ENCODE data around the gene GPR160.

GPR160 gene, protein sequence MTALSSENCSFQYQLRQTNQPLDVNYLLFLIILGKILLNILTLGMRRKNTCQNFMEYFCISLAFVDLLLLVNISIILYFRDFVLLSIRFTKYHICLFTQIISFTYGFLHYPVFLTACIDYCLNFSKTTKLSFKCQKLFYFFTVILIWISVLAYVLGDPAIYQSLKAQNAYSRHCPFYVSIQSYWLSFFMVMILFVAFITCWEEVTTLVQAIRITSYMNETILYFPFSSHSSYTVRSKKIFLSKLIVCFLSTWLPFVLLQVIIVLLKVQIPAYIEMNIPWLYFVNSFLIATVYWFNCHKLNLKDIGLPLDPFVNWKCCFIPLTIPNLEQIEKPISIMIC

GRCh38 chr3:170037463-170038433 is at the start of gene GPR160:
TSS of gene GPR160 (plus strand) at chr3:170037995. CDS start at chr3:170083973, 45,978 bp downstream.
- TF ChIP-seq, protein P1, sequence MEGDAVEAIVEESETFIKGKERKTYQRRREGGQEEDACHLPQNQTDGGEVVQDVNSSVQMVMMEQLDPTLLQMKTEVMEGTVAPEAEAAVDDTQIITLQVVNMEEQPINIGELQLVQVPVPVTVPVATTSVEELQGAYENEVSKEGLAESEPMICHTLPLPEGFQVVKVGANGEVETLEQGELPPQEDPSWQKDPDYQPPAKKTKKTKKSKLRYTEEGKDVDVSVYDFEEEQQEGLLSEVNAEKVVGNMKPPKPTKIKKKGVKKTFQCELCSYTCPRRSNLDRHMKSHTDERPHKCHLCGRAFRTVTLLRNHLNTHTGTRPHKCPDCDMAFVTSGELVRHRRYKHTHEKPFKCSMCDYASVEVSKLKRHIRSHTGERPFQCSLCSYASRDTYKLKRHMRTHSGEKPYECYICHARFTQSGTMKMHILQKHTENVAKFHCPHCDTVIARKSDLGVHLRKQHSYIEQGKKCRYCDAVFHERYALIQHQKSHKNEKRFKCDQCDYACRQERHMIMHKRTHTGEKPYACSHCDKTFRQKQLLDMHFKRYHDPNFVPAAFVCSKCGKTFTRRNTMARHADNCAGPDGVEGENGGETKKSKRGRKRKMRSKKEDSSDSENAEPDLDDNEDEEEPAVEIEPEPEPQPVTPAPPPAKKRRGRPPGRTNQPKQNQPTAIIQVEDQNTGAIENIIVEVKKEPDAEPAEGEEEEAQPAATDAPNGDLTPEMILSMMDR (IDR thresholded peaks at IDR 0.05; ENCODE audit: low read depth, low read length, missing control alignments), result peak; percentile 69
- no peak for DNase-seq (ENCODE audit: extremely low read depth, low read depth)
- peak within 1 kb of the TSS; percentile 43 for H3K4me3 ChIP-seq (replicated peaks; ENCODE audit: low read depth, low read length)

DNA sequence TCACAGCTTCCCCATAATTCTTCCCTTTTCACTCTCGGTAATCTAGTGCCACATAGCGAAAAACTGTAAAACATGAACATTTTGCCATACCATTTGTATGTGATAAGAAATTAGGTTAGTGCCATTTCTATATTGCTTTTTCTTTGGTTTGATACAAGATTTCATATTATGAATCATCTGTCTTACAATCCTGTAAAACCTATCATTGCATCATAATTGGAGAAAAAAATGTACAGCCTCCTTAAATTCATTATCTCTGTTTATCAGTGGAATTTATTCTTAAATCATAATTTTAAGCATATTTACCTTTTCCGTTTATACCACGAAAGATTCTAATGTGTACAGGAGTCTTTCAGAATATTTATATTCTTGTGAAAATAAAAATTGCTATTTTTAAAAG is 47.4 kb upstream of the GPR160 start:
- DNase-seq (ENCODE audit: extremely low read depth, low read depth), result no peak
- no peak overlapping the region for H3K4me3 ChIP-seq (replicated peaks; ENCODE audit: low read depth, low read length)

DNA sequence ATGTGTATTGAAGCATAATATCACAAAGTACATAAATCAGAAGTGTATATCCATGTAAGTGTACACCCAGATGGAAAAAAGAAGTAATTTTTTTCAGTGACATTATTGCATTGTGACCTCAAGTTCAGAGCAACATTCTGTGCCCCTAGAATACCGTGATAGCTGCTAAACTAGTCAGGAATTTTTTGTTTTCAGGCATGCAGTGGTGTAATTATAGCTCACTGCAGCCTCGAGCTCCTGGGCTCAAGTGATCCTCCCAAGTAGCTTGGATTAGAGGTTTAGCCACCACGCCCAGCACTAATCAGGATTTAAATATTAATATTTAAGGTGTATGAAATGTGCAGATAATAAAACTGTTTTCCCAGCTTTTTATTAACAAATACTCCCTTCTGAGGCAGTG is 45.6 kb upstream of the GPR160 start:
- DNase-seq (ENCODE audit: extremely low read depth, low read depth), result no peak
- no peak overlapping the region for H3K4me3 ChIP-seq (replicated peaks; ENCODE audit: low read depth, low read length)
- TF ChIP-seq, protein P1 (IDR thresholded peaks at IDR 0.05; ENCODE audit: low read depth, low read length, missing control alignments), result no peak

More for the DNA sequence above, 47.4 kb upstream of the GPR160 start:
- TF ChIP-seq, protein P1 (IDR thresholded peaks at IDR 0.05; ENCODE audit: low read depth, low read length, missing control alignments), result no peak

DNA sequence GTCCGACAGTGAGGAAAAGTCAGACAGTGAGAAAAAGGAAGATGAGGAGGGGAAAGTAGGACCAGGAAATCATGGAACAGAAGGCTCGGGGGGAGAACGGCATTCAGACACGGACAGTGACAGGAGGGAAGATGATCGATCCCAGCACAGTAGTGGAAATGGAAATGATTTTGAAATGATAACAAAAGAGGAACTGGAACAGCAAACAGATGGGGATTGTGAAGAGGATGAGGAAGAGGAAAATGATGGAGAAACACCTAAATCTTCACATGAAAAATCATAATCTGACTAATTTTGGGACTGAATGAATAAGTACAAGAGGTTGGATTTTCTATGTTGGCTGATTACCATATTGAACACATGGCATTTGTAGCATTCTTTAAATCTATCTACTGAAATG is 45.0 kb upstream of the GPR160 start:
- TF ChIP-seq, protein P1 (IDR thresholded peaks at IDR 0.05; ENCODE audit: low read depth, low read length, missing control alignments), result no peak
- DNase-seq (ENCODE audit: extremely low read depth, low read depth), result no peak
- no peak overlapping the region for H3K4me3 ChIP-seq (replicated peaks; ENCODE audit: low read depth, low read length)

GRCh38 chr3:169993761-169994160 is 44.0 kb upstream of the GPR160 start:
- H3K4me3 ChIP-seq (replicated peaks; ENCODE audit: low read depth, low read length), result no peak overlapping the region
- TF ChIP-seq, protein P1 (IDR thresholded peaks at IDR 0.05; ENCODE audit: low read depth, low read length, missing control alignments), result no peak
- no peak for DNase-seq (ENCODE audit: extremely low read depth, low read depth)

DNA sequence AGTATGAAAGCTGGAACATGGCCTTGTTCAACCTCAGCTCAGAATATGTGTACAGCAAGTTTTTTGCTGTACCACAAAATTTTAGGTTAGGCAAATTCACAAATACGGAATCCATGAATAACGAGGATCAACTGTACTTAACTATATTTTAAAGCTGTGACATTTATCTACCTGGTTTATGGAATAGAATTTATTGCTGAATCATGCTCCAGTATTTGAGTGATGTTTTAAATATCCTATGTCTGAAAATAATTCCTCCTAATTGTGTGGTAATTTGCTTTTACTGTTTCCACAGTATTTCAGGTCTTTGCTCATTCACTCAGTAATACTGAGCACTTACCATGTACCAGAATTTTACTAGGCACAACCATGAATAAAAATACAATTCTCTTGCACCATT is 41.7 kb upstream of the GPR160 start:
- no peak overlapping the region for H3K4me3 ChIP-seq (replicated peaks; ENCODE audit: low read depth, low read length)
- DNase-seq (ENCODE audit: extremely low read depth, low read depth), result no peak
- TF ChIP-seq, protein P1 (IDR thresholded peaks at IDR 0.05; ENCODE audit: low read depth, low read length, missing control alignments), result no peak

Data from HFF-Myc (cell line).